ENCODE results near the gene FBXO38.
A peak's percentile ranks its signal among the peaks of the same experiment; 100 is the strongest.

Gene FBXO38, protein sequence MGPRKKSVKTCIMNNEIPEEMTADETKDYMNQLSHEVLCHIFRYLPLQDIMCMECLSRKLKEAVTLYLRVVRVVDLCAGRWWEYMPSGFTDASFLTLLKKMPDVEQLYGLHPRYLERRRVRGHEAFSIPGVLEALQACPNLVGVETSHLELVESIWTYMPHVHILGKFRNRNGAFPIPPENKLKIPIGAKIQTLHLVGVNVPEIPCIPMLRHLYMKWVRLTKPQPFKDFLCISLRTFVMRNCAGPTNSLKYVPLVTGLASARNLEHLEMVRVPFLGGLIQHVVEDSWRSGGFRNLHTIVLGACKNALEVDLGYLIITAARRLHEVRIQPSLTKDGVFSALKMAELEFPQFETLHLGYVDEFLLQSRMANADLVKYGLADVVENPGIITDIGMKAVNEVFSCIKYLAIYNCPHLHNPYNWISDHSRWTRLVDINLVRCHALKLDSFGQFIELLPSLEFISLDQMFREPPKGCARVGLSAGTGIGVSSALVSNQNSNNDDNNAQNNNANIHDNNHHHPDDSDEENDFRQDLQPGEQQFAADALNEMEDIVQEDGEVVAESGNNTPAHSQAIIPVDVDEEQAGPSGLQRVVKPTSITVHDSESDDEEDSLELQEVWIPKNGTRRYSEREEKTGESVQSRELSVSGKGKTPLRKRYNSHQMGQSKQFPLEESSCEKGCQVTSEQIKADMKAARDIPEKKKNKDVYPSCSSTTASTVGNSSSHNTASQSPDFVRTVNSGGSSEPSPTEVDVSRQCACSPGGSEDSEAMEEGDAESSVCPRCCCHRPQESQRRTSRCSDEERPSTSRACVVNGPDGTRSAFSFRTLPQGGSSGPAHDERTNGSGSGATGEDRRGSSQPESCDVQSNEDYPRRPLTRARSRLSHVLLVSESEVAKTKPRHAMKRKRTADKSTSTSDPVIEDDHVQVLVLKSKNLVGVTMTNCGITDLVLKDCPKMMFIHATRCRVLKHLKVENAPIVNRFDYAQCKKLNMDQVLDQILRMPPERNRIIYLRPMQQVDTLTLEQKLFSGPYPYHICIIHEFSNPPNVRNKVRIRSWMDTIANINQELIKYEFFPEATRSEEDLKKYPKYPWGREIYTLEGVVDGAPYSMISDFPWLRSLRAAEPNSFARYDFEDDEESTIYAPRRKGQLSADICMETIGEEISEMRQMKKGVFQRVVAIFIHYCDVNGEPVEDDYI

DNA sequence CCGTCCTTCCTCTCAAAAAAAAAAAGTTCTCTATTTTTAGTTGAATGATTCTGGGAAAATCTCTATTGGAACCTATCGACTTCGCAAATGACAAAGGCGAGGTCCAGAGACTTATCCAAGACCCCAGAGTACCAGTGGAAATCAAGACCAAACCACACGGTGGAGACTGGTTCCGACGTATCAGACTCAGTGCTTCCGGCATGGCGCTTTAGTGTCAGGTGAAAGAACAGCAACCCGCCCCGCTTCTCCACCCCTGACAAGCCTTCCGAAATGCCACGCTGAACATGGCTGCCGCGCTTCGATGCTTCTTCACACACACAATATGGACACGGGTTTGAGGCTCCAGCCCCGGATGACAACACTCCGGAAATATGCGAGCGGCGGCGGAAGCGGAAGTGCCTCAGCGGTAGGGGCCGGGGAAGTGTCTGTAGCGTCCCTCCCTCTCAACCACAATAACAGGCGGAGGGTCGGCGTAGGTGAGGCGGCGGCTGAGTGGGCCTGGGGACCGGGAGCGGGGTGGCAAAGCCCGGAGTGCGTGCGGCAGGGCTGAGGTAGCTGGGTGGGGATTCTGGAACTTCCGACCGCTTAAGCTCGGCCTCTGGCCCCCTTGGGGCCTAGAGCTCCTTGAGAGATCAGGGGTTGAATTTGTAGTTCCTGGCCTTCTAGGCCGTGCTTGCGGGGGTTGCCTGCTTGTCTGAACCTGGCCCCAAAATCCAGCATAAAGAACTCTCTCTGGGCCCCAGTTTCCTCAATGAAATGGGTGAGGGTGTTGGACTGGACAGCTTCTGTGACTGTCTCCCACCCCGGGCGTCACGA, at the start of gene FBXO38:
FBXO38 (plus strand) TSS at position 395 of the 816 bp plus-strand sequence. CDS start 10,819 bp downstream, outside the sequence.
- DNase-seq = peak; percentile 98

DNA sequence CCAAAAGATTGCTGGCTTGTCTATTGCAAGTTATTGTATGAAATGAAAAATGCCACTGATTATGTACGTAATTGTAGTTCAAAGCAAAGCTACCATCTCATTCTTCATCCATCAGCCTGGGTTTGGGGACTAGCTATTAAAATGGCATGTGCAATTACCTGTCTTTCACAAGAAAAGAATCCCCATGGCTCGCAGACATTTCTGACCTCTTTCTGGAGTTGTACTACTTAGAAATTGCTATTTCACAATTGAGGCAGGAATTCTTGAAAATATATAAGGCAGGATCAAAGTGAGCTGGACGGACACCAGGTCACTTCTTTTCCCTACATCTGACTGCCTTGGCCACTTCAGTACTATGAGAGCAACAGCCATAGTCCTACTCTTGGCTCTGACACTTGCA, 48.5 kb upstream of the FBXO38 start, which contains the start of gene SPINK9:
SPINK9 (plus strand) TSS at position 301 of the 400 bp plus-strand sequence; CDS start at position 356, 55 bp downstream.
- no peak for DNase-seq

DNA sequence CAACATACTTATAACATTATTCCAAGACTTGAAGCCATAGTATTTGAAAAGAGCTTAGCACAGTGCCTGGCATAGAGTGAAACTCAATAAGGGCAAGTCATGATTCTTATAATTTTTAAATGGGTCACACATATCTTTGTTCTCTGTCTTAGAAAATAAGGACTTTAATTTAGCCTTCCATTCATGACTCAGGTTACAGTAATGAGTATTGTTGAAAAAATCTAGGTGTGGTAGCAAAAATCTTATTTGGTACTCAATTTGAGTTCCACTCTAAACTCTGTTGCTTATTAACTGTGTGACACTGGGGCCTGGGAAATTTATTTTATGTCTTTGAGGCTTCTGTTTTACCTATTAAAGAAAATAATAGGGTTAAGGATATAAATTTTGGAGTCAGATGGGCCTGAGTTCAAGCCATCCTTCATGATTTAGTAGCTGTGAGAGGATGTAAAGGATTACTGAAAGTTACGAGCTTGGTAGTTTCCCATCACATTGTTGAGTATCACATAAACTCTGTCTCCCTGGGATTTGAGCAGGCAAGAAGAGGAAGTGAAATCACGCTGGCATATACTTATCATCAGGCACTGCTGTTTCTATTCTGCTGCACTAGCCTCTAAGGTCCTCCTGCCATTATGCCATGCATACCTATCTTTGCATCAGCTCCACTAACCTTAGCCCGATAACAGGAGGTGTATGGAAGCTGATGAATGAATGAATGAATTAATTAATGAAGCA, 46.9 kb upstream of the FBXO38 start:
- DNase-seq = peak; percentile 21

DNA sequence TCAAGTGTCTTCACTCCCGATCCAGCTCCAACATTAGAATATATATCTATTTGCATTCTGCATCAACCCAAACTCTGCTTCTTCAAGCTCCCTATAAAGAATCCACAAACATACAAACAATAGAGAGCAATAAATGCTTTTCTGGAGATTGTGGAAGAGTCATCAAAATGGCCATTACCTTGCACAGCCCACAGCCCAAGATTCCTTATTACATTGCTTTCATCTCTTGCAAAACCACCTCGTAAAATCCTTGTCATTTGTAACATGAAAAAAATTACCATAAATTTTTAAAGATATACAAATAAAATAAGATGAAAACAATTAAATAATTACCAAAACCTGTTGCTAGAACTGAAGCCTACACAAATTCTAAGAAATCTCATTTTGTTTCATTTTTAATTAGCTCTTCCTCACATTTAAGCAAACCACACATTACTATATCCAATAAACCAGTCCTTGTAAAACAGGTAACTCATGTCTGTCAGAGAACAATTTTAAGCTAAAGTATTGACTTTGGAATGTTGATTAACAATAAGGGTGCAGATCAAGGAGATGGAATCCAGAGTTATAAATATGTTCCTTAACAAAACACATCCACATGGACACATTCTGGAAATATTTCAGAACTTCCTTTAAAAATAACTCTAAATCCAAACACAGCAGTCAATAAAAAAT, 41.2 kb upstream of the FBXO38 start:
- no peak for DNase-seq

DNA sequence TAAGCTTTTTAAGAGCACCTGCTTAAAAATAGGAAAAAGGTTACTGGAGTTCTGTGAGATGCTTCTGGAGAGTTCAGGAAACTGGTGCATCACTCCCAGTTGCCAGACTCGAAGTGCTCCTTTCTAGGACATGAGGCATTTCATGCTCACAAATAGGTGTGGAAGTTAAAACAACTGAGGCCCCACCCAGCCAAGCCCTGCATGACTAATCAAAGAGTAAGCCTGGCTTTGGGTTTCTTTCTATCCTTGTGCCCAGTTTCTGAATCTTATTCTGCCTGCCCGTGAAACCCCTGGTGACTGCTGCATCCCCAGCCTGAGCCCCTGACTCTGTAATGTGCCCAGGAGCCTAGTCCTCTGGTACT, 40.7 kb upstream of the FBXO38 start:
- DNase-seq = no peak

DNA sequence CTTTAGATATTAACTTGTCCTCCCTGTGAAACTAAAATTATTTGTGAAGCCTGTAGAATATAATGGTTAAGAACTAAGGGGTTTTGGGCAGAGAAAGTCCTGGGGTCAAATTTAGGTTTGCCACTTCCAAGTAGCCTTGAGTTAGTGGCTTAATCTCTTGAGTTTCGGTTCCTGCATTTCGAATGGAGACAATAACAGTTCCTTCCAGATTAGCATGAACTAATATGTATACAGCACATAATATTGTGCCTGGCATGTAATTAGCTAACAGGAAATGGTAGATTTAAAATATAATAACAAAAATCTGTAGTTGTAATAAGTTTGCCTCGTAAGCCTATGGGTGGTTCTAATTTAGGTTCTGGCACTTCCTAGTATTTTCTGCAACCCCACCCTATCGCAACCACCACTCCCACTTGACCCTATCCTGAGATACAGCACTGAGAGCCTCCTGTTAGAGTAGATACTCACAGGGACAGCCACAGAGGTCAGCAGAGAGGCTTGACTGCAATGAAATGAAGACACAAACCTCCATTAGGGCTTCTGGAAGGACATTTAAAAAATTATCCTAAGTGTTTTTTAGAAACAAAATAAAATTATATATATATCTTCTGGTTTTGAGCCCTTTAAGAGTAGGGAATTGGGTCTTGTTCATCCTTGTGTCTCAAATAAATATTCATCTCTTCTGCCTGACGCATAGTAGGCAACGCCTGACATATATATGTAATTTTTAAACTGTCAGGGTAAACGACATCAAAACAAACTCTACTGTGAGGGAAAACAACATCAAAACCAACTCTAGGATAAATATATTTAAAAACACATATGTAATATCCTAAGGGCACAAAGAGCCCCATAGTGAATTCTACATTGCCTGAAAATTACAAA, 39.9 kb upstream of the FBXO38 start:
- DNase-seq = peak; percentile 16

DNA sequence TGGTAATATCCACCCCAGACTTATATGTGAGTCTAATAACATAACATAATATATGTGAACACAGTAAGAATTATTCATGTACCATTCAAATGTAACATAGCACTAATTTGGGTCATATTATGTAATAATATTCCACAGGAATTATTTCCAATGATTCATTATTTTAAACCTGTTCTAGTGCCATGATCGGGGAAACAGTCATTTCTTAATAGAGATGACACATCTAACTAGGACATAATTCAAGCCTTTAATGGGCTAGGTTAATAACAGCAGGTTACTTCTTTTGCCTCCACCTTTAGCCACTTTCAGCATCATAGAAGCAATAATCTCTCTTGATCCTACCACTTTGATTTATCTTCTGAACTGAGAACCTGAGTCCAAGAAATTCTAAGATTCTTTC, 36.1 kb upstream of the FBXO38 start:
- no peak for DNase-seq

DNA sequence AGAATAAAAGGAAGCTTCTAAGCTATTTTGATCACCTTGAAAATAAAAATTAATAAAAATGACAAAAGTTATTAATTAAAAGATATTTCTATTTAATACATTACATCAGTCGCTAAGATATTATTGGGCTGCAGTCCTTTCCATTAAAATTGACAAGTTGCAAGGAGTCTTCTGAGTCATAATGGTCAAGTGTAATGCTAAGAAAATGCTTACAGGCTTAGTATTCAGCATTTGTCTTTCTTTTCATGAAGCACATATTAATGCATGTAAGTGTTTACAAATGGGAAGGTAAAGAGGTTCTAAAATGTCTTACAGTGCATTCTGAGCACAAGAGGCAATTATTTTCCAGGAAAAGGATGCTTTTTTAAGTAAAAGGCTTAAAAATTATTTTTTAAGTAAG, 31.1 kb upstream of the FBXO38 start:
- DNase-seq = no peak

DNA sequence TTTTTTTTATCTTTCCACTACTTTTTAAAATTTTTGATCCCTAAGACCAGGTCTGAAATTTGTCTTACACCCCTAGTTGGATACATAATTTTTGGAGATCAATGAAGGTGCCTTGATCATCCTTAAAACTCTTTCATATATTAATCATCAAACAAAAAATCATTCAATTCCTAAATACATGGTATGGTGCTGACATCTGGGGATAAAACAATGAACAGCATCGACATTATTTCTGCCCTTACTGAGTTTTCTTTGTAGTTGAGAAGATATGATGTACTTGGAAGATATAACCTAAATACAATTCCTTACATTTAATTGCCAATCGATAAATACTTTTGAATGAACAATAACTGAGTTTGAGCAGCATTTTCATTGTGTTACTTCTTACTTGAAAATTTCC, 30.1 kb upstream of the FBXO38 start:
- no peak for DNase-seq

DNA sequence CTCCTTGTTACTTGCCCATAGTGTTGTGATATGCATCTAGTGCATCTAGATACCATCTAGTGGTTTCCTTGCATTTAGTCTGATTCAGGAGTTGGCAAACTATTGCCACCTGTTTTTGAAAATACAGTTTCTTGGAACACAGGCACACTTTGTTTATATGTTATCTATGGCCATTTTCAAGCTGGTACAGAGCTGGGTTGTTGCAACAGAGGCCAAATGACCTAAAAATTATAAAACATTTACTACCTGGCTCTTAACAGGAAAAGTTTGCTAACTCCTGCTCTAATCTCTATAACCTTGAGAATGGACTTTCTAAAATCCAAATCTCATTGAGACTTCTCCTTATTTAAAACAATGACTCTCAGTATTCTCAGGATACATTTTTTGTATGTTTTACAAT, 19.4 kb upstream of the FBXO38 start:
- no peak for DNase-seq

DNA sequence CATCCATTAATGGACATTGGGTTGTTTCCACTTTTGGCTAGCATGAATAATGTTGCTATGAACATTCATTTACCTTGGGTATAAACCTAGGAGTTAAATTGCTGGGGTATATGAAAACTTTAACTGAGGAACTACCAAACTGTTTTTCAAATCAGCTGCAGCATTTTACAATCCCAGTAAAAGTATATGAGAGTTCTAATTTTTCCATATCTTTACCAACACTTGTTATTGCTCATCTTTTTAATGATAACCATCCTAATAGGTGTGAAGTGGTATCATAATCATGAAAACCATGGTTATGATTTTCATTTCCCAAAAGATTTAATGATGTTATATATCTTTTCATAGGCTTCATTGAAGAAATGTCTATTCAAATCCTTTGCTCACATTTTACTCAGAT, 15.5 kb upstream of the FBXO38 start:
- no peak for DNase-seq

DNA sequence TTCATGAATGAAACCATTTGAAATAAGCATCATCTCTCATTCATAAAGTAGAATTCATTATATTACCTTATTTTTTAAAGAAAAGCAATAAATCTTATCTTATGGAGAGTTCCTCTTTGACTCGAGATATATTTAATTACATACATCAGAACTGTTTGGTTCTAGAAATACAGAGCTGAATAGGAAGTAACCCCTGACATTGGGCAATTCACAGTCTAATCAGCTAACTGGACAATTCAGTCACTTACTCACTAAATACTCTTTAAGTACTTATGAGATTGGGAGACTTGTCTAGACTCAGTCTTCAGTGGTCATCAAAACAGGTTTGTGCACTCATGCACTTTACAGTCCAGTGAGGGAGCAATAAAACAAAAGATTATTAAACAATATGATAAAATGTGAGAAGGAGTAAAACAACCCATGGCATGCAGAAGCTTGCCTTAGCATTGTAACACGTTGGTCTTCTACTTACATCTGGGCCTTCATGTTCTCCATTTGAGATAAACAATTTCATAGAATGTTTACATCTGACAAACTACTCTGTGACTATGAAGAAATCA, 11.5 kb upstream of the FBXO38 start:
- DNase-seq = peak; percentile 61

DNA sequence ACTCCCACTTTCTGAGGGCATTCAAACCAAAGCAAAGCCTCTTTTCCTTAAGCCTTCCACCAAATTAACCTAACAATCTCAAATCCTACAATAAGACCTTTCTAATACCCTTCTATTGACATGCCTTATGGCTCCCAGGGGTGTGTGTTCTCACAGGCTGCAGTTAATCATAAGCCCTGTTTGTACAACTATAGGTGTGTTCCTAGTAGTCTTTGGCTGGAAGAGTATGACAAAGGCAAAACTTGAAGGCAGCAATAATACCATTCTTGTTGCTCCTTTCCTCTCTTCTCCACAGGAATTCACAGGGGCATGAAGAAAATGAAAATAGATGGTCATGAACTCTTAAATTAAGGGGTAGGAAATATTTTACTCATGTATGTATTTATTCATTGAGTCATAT, 10.9 kb upstream of the FBXO38 start:
- DNase-seq = no peak

DNA sequence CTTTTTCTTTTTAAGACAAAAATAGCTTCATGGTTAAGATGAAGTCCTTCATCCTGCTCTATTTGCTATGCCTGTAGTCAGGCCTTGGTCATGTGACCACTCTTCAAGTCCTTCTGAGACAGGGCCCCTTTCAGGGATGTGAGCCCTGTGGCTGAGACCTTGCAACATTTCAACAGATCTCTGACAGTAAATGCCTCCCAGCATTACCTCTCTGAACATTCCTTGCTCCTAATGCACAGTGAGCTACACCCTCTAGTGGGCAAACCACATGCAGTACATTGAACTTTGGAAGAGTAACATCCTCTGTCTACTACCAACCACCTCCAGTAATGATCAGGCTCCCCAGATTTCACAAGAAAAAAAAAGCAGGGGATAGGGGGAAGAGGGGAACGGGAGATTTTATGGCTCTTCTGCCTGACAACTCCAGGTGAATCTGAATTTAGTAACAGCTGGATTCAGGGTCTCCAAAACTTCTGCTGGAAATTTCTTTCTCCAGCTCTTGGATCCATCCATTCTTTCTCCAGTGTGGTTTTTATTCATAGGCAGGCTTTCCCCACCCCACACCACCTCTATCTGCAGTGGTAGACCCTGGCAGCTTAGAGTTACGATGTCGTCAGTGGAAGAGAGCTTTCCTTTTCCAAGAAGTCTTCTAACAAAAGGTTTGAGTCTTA, 8.9 kb upstream of the FBXO38 start:
- peak; percentile 73 for DNase-seq

DNA sequence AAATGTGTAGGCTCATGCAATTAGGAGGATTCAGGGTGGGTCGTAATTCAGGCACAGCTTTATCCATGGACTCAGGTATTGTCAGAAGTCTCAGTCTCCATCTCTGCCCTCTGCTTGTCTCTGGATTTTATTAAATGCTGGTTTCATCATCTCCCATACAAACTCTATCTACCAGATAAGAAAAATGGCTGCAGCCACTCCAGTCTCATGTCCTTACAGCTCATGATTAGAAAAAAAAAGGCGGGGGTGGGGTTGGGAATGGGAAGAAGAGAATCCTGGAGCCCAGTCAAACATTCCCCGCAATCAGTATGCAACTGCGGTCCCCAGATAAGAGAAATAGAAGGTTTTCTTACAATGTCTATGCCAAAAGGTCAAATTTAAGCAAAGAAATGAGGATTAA, 7.6 kb upstream of the FBXO38 start:
- DNase-seq = no peak

DNA sequence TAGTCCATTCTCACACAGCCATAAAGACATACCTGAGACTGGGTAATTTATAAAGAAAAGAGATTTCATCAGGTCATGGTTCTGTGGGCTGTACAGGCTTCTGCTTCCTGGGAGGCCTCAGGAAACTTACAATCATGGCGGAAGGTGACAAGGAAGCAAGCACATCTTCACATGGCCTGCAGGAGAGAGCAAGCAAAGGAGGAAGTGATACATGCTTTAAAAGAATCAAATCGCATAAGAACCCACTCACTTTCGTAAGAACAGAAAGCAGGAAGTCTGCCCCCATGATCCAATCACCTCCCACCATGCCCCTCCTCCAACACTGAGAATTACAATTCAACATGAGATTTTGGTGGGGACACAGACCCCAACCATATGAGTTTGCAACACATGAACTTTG, 5.1 kb upstream of the FBXO38 start:
- DNase-seq = peak; percentile 26

DNA sequence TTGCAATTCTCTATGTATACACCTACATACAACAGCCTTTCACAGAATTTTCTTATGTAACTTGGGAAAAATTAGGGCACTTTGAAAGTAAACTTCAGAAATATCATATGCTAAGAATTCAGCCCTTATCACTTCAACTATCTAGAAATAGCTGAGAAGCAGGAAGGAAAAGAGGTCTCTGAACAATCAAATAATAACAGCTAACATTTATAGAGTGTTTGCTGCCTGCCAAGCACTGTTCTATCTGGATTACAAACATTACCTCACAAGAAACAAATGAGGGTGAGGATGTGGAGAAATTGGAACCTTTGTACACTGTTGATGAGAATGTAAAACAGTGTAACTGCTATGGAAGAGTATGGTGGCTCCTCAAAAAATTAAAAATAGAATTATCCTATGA, 4.4 kb upstream of the FBXO38 start:
- no peak for DNase-seq

DNA sequence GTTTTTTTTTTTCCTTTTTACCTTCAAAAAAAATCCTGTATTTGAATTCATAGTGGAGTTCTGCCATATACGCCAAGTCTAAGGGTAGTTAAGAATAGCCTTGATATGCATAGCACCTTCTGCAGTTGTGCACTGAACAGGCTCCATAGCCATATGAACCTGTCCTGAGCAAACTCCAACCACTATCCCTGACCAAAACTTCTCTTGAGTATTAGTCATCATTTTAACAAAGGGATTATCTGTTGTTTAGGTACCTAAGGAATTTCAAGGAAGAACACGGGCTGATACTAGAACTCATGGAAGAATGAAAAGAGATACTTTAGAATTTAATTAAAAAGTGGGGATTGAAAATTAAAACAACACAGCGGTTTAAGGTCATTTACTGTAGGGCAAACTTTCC, 1.9 kb upstream of the FBXO38 start:
- DNase-seq = no peak

DNA sequence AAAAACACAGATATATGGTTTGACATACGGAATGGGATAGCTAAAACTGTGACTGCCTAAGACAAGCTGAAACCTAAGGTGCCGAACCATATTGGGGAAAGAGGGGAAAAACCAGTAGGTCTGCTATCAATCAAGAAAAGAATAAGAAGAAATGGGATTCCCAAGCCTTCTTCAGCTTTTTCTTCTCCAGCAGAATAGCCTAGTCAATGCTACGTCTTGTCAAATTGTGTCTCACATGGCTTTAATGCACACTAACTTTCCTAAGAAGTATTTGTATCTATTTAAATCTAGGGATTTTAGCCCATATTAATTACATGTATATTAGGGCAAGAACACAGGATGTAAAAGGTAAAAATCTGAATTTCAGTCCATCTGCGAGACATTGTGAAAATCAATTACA, 797 bp upstream of the FBXO38 start:
- no peak for DNase-seq
